ENCODE measurements around the gene PDS5B.
A peak's percentile ranks its signal among the peaks of the same experiment; 100 is the strongest.

The PDS5B gene

DNA sequence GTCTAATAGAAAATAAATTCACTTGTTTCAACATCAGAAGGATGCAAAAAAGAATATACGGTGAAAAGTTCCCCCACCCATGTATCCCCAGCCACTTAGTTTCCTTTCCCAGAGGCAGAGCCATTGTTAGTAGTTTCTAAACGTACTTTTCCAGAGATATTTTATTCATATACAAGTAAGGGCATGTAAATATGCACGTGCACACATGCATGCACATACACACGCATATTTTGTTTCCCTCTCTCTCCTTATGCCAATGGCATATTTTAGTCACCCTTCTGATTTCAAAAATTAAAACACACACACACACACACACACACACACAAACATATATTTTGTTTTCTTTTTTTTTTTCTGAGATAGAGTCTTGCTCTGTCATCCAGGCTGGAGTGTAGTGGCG lies 147.4 kb downstream of the PDS5B start:
- no peak for DNase-seq

DNA sequence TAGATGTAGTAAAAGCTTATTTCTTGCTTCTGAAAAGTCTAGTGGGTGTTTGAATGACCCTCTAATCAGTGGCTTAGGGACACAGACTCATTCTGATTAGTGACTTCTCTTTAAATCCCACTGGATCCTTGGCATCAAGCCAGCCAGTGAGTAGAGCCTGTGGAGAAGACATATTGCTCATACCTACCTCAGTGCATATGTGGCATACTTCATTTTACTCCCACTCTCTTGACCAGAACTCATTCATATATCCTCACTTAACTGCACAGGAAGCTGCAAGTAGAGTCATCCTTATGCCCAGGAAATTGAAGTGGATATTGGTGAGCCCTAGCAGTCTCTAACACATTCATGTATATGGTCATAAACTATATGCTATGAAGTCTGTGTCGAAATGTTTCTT lies 148.3 kb downstream of the PDS5B start:
- DNase-seq: peak; percentile 18

- no peak for DNase-seq
Observed at GRCh38 chr13:32735859-32736258, 149.6 kb downstream of the PDS5B start.

DNA sequence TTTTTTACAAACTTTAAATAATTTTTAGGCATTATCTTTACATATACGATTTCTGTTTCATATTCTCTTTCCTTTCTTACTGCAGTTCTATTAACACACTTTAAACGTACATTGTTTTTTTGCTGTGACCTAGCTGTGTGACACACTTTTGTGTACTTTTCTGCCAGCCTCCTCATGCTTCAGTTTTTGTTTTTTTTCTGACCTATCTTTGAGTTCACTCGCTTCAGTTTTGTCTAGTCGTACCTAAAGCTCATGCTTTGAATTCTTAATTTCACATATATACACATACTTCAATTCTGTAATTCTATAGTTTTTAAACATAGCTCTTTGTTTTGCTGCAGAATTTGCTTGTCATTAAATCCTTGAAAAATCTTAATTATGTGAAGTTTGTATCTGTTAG lies 150.4 kb downstream of the PDS5B start:
- DNase-seq: no peak

- peak; percentile 70 for DNase-seq
Observed at GRCh38 chr13:32737111-32737571, 150.9 kb downstream of the PDS5B start.

DNA sequence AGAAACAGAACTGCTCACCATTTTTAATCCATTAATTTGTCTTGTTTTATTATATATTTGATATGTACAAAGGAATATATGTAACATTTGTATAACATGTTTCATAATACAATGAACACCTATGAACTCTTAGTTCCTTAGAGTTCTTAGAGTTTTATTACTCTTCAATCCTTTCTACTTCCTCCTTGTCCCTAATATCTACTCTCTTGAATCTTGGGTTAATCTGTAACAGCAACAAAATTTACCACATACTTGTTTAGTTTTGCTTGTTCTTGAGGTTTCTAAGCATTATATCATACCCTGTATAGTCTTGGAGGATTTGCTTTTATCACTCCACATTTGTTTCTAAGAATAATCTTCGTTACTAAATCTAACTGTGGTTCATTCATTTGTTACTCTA lies 151.4 kb downstream of the PDS5B start:
- peak; percentile 14 for DNase-seq

- DNase-seq: no peak
Observed at GRCh38 chr13:32745509-32745908, 159.3 kb downstream of the PDS5B start.

- no peak for DNase-seq
Observed at GRCh38 chr13:32746474-32746873, 160.2 kb downstream of the PDS5B start.

DNA sequence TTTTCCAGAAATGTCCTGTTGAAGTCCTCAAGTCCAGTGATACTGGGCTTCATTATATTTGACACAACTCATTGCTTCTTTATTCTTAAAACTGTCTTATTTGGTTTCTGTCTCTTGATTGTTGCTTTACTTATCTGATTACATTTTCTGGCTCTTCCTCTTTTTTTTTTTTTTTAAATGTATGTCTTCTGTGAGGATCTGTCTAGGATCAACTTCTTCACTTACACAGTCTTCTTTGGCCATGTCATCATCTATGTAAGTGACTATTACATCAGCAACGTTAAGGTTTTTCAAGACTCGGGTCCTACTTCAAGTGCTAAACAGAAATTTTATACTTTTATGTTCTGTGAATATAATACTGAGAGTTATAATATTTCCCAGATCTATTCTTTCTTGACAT lies 162.1 kb downstream of the PDS5B start:
- no peak for DNase-seq

GRCh38 chr13:32751340-32751739 lies 165.1 kb downstream of the PDS5B start:
- no peak for DNase-seq

DNA sequence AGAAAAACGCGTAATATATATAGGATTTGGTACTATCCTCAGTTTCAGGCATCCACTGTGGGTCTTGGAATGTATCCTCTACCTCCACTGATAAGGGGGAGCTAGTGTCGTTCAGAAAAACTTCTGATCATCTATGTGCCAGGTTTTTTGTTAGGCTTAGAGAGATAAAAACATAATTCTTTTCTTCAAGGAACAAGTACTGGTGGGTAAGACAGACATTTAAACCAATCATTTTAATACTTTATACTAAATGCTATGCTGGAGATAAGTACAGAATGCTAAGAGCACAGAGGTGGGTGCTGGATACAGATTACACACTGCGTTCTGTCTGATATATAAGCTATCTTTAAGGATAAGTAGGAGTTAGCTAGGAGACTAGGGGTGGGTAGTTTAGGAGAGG lies 166.1 kb downstream of the PDS5B start:
- no peak for DNase-seq

DNA sequence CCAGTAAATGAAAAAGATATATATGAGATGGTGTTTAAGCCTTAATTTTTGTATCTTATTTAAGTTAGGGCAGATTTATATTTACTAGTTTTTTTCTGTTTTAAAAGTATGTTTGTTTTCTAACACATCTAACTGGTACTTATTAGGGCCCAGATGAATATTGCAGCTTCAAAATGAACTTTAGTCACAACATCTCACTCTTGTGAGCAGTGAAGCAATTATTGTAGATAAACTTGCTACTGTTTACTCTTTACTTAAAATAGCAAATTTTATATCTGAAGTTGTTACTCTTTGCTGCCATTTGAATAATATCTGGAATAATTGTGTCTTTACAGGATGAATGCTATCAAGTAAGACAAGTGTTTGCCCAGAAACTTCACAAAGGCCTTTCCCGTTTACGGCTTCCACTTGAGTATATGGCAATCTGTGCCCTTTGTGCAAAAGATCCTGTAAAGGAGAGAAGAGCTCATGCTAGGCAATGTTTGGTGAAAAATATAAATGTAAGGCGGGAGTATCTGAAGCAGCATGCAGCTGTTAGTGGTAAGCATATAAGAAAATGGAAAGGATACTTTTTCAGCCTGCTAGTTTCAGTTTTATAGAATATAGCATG lies 166.8 kb downstream of the PDS5B start:
- DNase-seq: no peak

DNA sequence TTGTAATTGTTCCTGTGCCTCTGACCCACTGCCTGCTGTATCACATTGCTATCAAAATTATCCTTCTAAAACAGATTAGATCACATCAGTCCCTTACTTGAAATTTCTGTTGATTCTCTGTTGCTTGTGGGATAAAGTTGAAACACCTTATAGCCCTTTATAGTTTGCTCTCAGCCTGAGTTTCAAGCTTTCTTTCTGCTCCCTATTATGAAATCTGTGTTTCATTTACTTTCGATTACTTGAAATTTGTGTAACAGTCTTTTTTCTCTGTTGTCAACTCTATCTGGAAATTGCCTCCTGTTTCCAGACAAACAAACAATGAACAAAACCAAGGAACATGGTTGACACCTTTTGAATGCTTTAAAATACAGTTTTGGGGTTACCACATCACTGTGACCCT lies 167.9 kb downstream of the PDS5B start:
- no peak for DNase-seq

GRCh38 chr13:32759152-32759551 lies 172.9 kb downstream of the PDS5B start:
- DNase-seq: no peak

DNA sequence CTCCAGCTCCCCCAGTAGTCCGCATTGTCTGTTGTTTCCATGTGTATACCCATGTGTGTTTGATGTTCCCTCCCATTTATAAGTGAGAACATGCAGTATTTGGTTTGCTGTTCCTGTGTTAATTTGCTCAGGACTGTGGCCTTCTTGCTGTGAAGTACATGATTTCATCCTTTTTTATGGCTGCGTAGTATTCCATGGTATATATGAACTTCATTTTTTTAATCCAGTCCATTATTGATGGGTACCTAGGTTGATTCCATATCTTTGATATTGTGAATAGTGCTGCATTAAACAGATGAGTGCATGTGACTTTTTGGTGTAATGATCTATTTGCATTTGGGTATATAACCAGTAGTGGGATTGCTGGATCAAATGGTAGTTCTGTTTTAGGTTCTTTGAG lies 175.2 kb downstream of the PDS5B start:
- DNase-seq: no peak

DNA sequence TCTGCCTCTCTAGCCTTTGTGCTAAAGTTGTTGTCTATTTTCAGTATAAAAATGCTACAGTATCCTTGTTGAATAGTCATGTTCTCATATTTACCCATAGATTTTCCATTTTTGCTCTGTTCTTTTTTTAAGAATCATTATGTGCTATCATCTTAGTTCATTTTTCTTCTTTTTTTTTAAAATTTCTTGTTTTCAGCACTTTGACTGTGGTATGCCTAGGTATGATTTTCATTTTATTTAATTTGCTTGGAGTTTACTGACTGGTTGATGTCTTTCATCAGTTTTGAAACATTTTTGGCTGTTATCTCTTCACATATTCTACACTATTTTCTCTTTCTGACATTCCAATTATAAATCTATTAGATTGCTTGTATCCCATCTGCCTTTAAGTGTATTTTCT lies 192.9 kb downstream of the PDS5B start:
- no peak for DNase-seq

DNA sequence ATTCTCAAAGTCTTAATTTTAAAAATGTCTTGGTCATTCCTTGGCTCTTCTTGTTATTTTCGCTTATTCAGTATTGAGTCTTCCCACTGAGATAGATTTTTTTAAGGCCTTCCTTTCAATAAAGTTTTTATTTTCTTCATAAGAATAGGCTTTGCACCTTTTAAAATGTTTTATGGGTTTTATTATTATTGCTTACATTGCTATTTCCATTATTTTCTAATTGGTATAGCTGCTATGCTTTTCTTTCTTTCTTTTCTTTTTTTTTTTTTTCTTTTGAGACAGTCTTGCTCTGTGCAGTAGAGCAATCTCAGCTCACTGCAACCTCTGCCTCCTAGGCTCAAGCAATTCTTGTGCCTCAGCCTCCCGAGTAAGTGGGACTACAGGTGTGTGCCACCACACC lies 195.7 kb downstream of the PDS5B start:
- DNase-seq: no peak

- peak; percentile 14 for DNase-seq
Observed at GRCh38 chr13:32783067-32783466, 196.8 kb downstream of the PDS5B start.

- DNase-seq: no peak
Observed at GRCh38 chr13:32790731-32791130, 204.5 kb downstream of the PDS5B start.

DNA sequence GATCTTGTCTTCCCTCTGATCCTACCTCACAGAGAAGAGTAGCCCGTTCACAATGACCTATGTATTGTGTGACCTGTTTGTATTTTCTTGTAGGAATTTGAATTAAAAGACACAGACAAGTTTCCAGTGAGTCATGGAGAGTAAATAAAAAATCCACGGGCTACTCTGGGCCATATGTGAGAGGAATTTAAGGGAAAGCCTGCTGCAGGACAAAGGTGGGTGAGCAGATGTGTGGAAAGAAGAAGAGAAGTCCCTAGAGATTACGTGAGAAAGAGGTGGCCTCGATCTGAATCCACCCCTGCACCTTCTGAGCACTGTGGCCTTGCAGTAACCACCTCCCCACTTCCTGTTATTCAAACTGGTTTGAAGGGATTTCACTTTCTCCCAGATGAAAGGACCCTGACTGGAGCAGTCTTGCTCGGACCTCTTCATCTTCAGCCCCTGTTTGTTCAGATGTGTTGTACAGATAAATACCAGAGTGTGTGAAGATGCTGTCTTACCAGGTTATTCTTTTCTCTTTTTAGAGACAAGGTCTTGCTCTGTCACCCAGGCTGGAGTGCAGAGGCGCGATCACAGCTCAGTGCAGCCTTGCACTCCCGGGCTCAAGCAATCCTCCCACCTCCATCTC lies 205.4 kb downstream of the PDS5B start:
- no peak for DNase-seq

- no peak for DNase-seq
Observed at GRCh38 chr13:32796754-32797153, 210.5 kb downstream of the PDS5B start.

- DNase-seq: no peak
Observed at GRCh38 chr13:32802159-32802558, 215.9 kb downstream of the PDS5B start.

DNA sequence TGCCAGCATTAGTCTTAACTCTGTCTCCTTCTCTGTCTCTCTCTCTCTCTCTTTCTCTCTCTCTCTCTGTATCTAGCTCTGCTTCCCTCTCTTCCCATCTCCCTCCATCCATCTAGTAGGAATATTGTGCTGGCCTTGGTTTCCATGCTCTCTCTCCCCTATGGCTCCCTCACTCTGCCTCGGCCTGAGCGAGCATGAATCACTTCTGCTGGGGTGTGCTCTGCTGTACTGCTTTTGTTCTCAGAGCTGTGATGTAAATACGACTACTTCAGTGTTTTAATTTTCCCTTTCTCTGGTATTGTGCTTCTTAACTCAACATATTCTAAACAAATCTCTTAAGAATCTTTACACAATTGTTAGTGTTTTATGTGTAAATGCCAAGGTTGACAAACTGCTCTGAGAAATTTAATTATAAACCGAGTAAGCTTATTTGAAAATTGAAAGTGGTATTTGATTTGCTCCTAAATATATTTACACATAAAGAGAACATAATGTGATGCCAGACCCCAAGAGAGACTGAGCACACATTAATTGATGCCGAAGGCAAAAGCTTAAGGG lies 218.5 kb downstream of the PDS5B start:
- no peak for DNase-seq

DNA sequence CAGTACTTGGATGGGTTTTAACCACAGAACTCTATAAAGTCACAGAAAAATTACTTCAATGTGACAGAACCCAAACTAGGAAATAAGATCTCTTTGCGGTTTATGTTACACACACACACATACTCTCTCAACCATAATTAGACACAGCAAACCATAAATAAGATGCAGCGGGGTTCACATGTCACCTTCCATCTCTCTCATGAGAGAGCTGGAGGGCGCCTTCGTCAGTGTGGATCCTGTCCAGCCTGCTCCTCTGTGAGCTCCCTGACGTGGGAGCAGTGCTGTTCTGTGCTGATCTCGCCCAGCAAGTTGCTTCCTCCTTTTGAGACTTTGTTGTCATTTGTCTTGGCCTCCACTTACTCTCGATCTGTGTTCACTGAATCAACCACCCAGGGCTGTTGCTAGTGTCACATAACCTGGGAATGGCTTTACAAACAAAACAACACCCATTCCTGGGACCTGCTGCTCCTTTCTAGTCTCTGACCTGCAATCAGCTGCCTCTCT lies 225.1 kb downstream of the PDS5B start:
- DNase-seq: peak; percentile 36

Measured in inflammatory macrophage treated with lipopolysaccharide for 4 hours (primary cell).